CD4-positive, alpha-beta T cell treated with Interleukin-15 for 4 hours (primary cell): Measurements from ENCODE around the gene MBOAT7.
A peak's percentile ranks its signal among the peaks of the same experiment; 100 is the strongest.

Experiments used
- DNase-seq: peaks from one replicate; pipeline ENCODE4 v3.0.0-alpha.2; 2020; ENCODE audit warnings: low spot score

MBOAT7 gene

DNA sequence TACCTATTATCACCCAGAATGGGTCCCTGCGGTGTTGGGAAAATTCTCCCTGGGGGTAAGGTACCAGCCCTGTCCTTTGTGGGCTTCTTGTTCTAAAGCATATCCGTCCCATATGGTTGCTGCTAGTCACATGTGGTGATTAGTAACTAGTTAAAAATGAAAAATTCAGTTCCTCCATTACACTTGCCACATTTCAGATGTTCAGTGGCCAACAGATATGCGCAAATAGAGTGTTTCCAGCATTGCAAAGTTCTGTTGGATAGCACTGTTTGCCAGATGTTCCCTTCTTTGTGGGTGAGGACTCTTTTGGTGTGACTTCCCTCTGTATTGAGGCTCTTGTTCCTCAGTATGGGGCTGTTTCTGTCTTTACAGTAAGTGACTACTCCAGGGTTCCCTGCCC is 48.0 kb downstream of the MBOAT7 start:
- no peak for DNase-seq

DNA sequence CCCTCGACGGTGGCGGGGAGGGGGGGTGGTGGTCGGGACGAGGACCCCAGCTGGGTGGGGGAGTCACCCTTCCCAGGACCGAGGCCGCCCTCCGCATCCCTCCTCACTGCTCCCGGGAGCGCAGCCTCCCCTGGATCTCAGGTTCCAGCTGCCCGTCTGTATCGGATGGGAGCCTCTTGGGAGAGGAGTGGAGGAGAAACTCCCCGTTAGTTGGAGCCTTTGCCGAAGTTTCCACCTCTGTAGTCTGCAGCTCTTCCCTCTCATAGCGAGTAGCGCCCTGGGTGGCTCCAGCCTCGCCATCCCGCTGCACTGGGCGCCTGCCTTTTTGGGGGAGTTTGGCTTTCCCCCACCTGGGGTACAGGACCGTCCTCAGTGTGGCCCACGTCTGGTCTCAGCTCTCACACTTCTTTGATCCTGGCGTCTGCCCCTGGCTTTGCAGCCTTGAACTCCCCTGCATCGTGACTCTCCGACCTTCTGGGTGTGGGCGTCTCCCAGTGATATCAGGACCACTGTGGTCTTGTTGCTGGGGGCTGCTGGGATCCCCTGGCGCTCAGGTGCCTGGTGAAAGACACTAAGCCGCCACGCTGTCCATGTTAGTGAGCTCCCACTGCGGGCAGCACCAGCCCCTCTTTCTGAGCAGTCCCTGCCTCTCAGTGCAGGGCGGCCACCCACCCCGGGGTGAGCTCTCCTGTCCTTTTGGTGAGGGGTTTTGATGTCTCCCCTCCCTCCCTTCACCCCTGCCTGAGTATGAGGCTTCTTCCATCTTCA is 50.7 kb downstream of the MBOAT7 start:
- no peak for DNase-seq

DNA sequence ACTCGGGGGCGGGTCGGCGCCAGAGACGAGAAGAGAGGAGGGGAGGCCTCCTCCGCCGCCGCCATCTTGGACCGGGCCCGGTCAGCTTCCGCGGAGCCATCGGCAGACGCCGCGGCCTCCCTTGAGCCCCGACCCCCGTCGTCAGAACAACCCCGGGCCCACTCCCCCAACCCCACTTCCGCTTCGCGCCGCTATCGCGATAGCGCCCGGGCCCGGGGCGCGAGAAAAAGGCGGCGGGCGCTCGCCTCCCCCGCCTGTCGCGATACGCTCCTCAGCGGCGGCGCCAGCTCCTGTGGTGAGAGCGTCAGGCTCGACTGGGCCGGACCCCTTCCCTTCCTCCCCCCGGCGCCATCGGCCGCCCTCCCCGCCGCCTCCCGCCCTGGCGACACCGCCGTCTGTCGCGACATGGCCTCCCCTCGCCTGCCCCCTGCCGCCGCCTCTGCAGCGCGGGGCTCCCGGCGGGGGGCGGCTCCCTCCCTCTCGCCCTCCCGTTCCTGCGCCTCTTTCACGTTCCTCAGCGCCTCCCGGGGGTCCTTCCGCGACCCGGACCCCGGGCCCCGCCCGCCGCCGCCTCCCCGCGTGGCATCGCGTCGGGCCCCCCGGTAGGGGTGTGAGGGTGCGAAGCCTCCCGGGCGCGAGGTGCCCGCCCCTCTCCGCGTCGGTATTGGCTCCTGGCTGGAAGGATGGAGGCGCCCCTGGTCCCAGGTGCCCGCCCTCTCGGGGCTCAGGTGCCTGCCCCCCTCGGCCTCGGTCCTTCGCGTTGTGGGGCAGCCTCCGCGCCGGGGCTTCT is 51.5 kb downstream of the MBOAT7 start, which contains the start of gene CNOT3:
CNOT3 (plus strand) TSS at position 64 of the 790 bp plus-strand sequence. CDS start 5,217 bp downstream, outside the sequence.
- DNase-seq: peak; percentile 17

DNA sequence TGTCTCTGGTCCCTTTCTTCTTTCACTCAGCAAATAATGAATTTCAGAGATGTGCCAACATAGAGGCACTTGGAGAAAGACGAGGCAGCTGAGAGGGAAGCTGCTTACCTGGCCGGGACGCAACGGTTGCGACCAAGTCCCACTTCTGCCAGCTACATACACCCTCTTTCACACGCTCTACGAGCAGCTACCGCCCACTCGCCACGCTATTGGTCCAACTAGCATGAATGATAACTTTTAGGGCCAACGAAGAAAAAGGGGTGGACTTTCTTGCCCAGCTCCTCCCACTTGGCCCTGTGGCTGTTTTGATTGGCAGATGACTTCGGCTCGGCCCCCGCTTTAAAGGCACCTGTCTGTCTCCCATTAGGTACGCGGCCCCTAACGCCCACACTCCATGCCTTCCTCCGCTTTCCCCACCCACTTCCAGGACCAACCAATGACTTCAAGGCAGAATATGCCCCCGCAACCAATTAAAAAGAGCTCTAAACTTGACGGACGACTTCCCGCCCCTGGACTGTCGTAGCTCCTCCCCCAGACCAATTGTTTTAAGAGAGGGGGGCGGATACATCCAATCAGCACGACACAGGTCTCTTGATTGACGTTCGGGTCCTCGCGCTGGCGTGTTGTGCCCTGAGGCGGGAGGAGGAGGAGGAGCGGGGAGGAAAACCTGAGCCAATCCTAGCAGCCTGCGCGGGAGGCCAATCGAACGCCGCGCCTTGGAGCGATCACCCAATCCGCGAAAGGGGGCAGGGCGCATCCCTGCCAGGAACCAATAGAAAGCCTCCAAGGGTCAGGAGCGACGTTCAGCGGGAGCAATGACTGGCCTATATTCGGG is 52.3 kb downstream of the MBOAT7 start:
- peak; percentile 100 for DNase-seq

DNA sequence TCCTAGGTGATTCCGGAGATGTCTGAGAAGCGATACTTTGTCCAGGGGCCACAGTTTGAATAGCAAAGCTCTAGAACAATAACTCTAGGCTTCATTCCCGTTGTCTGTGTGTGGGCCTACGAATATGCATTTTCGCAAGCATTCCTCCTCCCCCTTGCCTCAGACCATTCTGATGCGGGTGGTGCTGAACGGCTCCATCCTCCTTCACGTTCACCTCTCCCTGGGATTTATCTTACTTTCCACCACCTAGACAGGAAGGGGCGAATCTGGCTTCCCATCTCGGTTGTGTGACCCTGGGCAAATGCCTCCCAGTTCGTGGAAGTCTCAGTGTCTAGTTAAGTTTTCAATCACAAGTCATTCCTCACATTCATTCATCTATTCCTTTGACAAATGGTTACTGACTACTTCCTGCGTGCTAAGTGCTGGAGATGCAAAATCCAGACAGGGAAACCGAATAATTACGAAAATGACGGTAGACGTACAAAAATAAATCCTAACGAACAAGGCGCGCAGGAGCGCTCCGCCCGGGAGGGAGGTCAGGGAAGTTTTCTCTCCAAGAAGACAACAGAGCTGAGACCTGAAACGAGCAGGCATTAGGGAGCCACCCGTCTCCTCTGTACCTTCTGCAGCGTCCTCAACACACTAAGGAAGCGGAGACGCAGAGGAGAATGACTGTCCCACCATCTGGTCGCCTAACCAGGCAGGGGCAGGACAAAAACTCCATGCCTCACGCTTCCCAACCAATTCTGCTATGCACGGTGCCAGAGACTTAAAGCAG is 53.1 kb downstream of the MBOAT7 start:
- DNase-seq: no peak

DNA sequence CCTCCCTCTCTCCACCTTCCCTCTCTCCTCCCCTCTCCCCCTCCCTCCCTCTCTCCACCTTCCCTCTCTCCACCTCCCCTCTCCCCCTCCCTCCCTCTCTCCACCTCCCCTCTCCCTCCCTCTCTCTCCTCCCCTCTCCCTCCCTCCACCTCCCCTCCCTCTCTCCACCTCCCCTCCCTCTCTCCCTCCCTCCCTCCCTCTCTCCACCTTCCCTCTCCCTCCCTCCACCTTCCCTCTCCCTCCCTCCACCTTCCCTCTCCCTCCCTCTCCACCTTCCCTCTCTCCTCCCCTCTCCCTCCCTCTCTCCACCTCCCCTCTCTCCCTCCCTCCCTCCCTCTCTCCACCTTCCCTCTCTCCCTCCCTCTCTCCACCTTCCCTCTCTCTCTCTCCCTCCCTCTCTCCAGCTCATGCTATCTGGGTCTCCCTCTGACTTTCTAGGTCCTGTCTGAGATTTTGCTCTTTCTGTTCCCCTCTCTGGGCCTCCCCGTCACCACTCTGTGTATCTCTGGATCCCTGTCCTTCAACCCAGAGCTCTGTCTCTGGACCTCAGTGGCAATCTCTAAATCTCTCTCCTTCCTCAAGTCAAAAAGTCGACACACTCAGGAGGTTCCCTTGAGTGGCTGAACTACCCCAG is 55.3 kb downstream of the MBOAT7 start:
- DNase-seq: no peak

DNA sequence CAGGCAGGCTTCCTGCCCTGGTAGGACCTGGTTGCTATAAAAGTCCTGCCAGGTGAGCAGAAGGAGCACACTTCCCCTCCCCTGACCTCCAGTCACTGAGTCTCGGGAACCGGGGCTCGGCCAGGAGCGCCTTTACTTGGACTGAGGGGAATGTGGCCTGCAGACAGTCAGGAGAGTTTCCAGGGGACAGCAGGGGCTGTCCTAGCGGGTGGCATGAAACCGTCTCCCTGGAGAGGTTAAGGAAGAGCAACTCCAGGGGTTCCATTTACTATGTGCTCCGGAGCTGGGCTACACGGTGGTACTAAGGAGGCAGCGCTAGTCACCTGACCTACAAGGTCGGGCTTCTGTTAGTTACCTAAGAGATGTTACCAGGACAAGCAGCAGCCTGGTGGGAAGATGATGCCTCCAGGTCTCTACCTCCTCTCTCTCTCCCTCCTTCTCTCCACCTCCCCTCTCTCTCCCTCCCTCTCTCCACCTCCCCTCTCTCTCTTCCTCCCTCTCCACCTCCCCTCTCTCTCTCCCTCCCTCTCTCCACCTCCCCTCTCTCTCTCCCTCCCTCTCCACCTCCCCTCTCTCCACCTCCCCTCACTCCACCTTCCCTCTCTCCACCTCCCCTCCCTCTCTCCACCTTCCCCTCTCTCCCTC is 55.9 kb downstream of the MBOAT7 start:
- no peak for DNase-seq

DNA sequence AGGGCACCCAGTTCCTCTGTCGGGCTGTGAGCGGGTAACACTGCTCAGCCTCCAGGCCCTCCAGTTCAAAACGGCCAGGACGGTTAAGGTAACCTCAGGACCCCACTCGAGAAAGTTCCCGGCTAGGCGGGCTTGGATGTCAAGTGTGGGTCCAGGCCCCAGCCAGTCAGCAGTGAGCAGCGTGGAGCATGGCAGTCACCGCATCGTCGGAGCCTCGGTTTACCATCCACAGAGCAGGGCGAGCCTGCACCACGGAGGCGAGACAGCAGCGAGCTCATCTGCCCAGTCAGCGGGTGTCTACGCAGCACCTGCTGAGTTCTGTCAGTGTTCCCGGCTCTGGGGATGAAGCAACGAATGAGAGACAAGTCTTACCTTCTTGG is 59.8 kb downstream of the MBOAT7 start:
- DNase-seq: no peak

DNA sequence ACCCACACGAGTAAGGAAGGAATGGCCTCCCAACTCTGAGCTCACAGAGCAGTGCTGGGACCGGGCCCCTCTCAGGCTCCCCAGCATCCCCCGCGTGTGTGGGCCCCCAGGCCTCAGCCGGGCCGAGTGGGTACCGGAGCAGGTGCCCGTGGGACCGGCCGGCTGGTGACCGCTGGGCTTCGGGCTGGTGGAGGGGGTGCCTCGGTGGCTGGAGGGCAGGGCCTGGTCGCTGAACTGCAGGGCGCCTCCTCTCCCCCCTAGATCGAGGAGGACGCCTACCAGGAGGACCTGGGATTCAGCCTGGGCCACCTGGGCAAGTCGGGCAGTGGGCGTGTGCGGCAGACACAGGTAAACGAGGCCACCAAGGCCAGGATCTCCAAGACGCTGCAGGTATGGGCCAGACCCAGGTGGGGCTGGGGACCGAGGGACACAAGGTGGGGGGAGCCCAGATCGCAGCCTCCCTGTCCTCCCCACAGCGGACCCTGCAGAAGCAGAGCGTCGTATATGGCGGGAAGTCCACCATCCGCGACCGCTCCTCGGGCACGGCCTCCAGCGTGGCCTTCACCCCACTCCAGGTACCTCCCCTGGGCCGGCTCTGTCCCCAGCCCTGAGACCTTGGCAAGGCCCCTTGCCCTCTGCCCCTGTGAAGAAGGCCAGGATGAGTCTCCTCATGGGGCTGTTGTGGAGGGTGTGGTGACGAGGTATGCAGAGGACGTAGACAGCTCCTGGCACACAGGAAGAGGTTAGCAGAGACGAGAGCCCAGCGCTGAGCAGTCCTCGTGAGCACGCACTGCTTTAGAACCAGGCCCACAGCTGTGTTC is 60.4 kb downstream of the MBOAT7 start:
- no peak for DNase-seq

DNA sequence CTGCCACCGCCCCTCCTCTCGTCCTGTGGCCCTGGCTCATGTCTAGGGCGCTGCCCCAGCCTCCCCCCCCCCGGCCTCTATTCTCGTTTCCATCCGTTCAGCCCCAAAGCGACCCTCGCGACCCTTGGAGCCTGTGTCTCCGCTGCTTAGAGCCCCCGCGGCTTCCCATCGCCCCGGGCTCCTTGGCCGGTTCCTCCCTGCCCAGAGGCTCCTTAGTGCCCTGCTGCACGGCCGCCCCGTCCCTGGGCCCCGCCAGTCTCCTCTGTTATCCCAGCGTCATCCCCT is 61.0 kb downstream of the MBOAT7 start:
- no peak for DNase-seq

DNA sequence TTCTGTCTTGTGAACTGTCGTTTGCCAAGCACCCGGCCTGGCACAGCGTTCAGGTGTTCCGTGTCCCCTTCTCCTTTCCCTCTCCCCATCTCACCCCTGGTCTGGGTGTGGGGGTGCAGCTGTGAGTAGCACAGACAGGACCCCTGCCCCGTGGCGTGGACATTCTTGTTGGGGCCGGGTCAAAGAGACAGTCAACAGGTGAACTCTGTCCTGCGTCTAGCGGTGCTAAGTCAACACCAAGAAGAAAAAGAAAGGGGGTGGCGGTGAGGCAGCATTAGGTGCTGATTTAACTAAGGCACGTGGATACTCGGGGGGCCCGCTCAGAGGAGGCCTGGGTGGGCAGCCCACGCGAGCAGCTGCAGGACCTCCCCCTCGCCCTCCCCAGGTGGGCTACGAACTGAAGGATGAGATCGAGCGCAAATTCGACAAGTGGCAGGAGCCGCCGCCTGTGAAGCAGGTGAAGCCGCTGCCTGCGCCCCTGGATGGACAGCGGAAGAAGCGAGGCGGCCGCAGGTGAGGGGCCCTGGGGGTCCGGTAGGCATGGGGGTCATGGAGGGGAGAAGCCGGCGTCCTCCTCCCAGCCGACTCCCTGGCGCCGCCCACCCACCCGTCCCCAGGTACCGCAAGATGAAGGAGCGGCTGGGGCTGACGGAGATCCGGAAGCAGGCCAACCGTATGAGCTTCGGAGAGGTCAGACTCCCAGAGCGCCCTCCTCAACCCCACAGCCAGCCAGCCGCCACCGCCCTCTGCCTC is 61.5 kb downstream of the MBOAT7 start:
- DNase-seq: no peak

DNA sequence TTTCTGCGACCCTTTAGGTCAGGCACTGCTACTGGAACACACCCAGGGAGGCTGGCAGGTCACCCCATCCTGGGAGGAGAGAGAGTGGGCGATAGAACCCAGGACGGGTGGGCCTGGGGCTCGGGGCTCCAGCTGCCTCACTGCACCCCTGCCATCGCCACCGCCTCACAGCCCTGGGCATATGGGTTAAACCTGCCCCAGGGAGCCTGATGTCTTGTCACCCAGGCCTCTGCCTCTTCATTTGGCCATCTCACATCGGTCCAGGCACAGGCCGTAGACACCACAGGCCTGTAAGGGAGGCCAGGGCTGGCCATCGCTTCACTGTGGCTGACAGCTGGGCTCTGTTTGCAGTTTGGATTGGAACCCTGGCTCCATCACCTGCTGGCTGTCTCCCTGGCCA is 63.7 kb downstream of the MBOAT7 start:
- DNase-seq: no peak

DNA sequence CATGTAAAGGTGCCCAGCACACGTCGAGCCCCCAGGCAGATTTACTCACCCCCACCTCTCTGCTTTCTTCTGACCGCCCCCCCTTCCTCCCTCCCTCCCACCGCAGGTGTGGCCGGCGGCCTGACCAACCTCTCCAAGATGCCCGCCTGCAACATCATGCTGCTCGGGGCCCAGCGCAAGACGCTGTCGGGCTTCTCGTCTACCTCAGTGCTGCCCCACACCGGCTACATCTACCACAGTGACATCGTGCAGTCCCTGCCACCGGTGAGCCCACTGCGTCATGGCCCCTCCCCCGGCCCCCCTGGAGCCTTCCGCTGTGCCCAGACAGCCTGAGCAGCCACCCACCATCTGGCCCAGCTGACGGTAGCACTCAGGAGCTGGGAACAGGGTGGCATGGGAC is 65.0 kb downstream of the MBOAT7 start:
- no peak for DNase-seq

DNA sequence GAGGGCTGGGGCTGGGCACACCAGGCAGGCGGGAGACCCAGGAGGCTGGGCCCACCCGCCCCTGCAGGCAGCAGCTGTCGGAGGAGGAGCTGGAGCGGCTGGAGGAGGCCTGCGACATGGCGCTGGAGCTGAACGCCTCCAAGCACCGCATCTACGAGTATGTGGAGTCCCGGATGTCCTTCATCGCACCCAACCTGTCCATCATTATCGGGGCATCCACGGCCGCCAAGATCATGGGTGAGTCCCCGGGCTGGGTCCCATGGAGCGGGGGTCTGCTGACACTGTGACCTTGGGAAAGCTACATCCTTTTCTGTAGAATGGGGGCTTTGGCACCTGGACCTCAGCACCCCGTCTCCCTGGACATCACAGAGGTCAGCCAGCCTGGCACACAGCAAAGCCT is 65.7 kb downstream of the MBOAT7 start:
- DNase-seq: no peak
